Neural cell (in vitro differentiated cells): ENCODE results near the gene TENM3. TPM values are rescaled to one million over a fixed set of nuclear protein-coding genes. Genes with fewer than 3 reads are reported as not detected.

Experiments
- H2AFZ ChIP-seq: fragments of 200-600, 300-800 bp; sonication (generic), shearing (Covaris generic); 2 replicates; pipeline ENCODE4 v1.6.0; 2014; ENCODE audit warnings: low read depth, mild to moderate bottlenecking, antibody characterized with exemption, low read length, moderate library complexity
- H3F3A ChIP-seq: fragments of 200-600 bp; shearing (Covaris generic); 2 replicates; pipeline ENCODE4 v1.6.1; 2016; ENCODE audit warnings: mild to moderate bottlenecking, moderate library complexity, mixed read lengths, antibody characterized with exemption, low read length; ENCODE audit not compliant: insufficient read depth, poor library complexity, severe bottlenecking
- H3K27ac ChIP-seq: fragments of 200-600, 300-800 bp; sonication (generic), shearing (Covaris generic); 2 replicates; pipeline ENCODE4 v1.5.1; 2014; ENCODE audit warnings: mild to moderate bottlenecking, low read length, moderate library complexity
- H3K27me3 ChIP-seq: fragments of 300-800, 200-600 bp; sonication (generic), shearing (Covaris generic); 2 replicates; pipeline ENCODE4 v1.6.0; 2014; ENCODE audit warnings: mild to moderate bottlenecking, low read depth, low read length, moderate library complexity; ENCODE audit not compliant: insufficient read depth
- H3K36me3 ChIP-seq: fragments of 300-800, 200-600 bp; sonication (generic), shearing (Covaris generic); 2 replicates; pipeline ENCODE4 v1.5.1; 2014; ENCODE audit warnings: mild to moderate bottlenecking, antibody characterized with exemption, low read length, moderate library complexity; ENCODE audit not compliant: insufficient read depth
- H3K4me2 ChIP-seq: fragments of 300-800, 200-600 bp; sonication (generic), shearing (Covaris generic); 2 replicates; pipeline ENCODE4 v1.6.0; 2014; ENCODE audit warnings: mild to moderate bottlenecking, low read length
- H3K4me3 ChIP-seq: fragments of 300-800, 200-600 bp; sonication (generic), shearing (Covaris generic); 2 replicates; pipeline ENCODE4 v1.5.1; 2014; ENCODE audit warnings: mild to moderate bottlenecking, low read length, moderate library complexity
- H3K79me2 ChIP-seq: fragments of 200-600 bp; shearing (Covaris generic); replicated peaks from 2 replicates; pipeline ENCODE4 v1.6.0; 2014; ENCODE audit warnings: mild to moderate bottlenecking, low read length, moderate library complexity; ENCODE audit not compliant: insufficient read depth
- H3K9ac ChIP-seq: fragments of 300-800, 200-600 bp; sonication (generic), shearing (Covaris generic); 2 replicates; pipeline ENCODE4 v1.6.1; 2016; ENCODE audit warnings: mild to moderate bottlenecking, low read length, mixed read lengths
- H3K9me2 ChIP-seq: fragments of 200-600 bp; shearing (Covaris generic); 2 replicates; pipeline ENCODE4 v1.6.1; 2016; ENCODE audit warnings: mild to moderate bottlenecking, low read length, mixed read lengths; ENCODE audit not compliant: insufficient read depth
- H3K9me3 ChIP-seq: fragments of 200-600, 300-800 bp; sonication (generic), shearing (Covaris generic); 2 replicates; pipeline ENCODE4 v1.6.1; 2016; ENCODE audit warnings: mild to moderate bottlenecking, mixed run types, low read length, moderate library complexity, mixed read lengths
- H4K20me1 ChIP-seq: fragments of 200-600 bp; shearing (Covaris generic); 2 replicates; pipeline ENCODE4 v1.6.1; 2016; ENCODE audit warnings: mild to moderate bottlenecking, mixed run types; ENCODE audit not compliant: insufficient read depth
- EP300 ChIP-seq: fragments of 450-650 bp; conservative IDR thresholded peaks from 2 replicates; pipeline ENCODE4 v1.6.1; 2014; ENCODE audit warnings: antibody characterized with exemption, mild to moderate bottlenecking, moderate library complexity; ENCODE audit not compliant: poor library complexity, severe bottlenecking
- EZH2 ChIP-seq: fragments of 200-600, 300-800 bp; shearing (Covaris generic), sonication (generic); IDR thresholded peaks from 2 replicates; pipeline ENCODE4 v1.6.1; 2014; ENCODE audit warnings: antibody characterized with exemption, low read length, borderline replicate concordance, mild to moderate bottlenecking; ENCODE audit not compliant: insufficient read depth, poor library complexity, severe bottlenecking
- MXI1 ChIP-seq: fragments of 450-650 bp; conservative IDR thresholded peaks from 2 replicates; pipeline ENCODE4 v1.6.1; 2014; ENCODE audit warnings: antibody characterized with exemption, mild to moderate bottlenecking; ENCODE audit not compliant: poor library complexity, severe bottlenecking
- POLR2AphosphoS5 ChIP-seq: IDR thresholded peaks from 2 replicates; pipeline ENCODE4 v1.6.1; 2012
- RAD21 ChIP-seq: fragments of 450-650 bp; conservative IDR thresholded peaks from 2 replicates; pipeline ENCODE4 v1.6.1; 2014; ENCODE audit warnings: antibody characterized with exemption, mild to moderate bottlenecking, moderate library complexity
- SMC3 ChIP-seq: fragments of 450-650 bp; conservative IDR thresholded peaks from 2 replicates; pipeline ENCODE4 v1.6.1; 2014; ENCODE audit warnings: antibody characterized with exemption, mild to moderate bottlenecking, moderate library complexity; ENCODE audit not compliant: poor library complexity
- TAF1 ChIP-seq: IDR thresholded peaks from 2 replicates; pipeline ENCODE4 v1.6.1; 2012; ENCODE audit warnings: low read depth
- polyA plus RNA-seq: library from polyadenylated mRNA; depleted of rRNA; stranded (reverse); fragments of >200 nt; gene quantifications from 2 replicates; pipeline ENCODE4 v1.2.3, GENCODE V29; 2014
- TF ChIP-seq, protein P1 (sequence below): fragments of 450-650 bp; IDR thresholded peaks from 2 replicates; pipeline ENCODE4 v1.5.1; 2014; ENCODE audit warnings: antibody characterized with exemption, mild to moderate bottlenecking, moderate library complexity; ENCODE audit not compliant: poor library complexity, severe bottlenecking
- TF ChIP-seq, protein P2 (sequence below): IDR thresholded peaks from 2 replicates; pipeline ENCODE4 v1.6.1; 2012; ENCODE audit warnings: borderline replicate concordance

Gene TENM3
- polyA plus RNA-seq, 1 donor from 2014 or later = 7.3 TPM

DNA sequence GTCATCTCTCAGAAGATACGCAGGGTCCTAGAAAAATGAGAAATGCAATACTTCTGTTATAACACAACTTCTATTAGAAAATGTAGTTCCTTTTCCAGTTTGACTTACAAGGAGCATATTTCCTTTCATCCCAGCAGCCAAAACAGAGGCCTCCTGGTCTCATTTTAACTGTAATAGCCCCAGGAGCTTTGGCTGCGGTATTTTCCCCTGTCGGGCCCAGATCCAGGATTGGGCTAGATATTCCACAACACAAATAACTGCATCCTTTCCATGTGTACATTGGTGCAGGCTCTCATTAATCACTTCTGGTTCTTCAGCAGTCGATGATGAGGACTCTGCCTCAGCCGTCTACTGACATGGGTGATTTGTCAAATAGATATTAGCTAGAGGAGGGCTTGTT lies 166.1 kb downstream of the TENM3 start:
- H3K9me2 ChIP-seq = no peaks in the 10 kb centered on the region
- H3K79me2 ChIP-seq = no peaks in the 10 kb centered on the region
- H3K27ac ChIP-seq = no peak overlapping the region
- no peak overlapping the region for H2AFZ ChIP-seq
- no peaks in the 10 kb centered on the region for H3K27me3 ChIP-seq
- no peaks in the 10 kb centered on the region for H3K9me3 ChIP-seq
- no peaks in the 10 kb centered on the region for H4K20me1 ChIP-seq
- H3K4me3 ChIP-seq = no peak overlapping the region
- no peaks in the 10 kb centered on the region for H3F3A ChIP-seq
- no peak overlapping the region for H3K9ac ChIP-seq
- no peaks in the 10 kb centered on the region for H3K36me3 ChIP-seq
- TF ChIP-seq MXI1 = no peak
- TF ChIP-seq RAD21 = no peak
- TF ChIP-seq TAF1 = no peak
- no peak for TF ChIP-seq POLR2AphosphoS5
- TF ChIP-seq EP300 = no peak
- H3K4me2 ChIP-seq = no peak overlapping the region

DNA sequence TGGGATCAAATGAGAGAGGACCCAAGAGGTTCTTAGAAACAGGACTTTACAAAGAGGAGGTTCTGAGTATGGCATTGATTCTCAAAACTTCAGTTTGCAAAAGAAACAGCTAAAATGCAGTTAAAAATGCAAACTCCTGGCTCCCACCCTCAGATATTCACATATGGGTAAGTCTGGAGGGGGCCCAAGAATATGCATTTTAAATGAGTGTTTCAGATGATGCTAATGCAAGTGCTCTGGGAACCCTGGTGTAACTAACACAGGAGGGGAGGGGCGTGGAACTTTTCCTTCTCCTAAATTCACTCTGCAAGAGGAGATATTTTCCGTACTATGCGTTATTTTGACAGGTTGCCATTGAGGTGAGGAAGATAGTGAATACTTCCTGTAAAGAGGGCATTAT lies 168.2 kb downstream of the TENM3 start:
- no peak overlapping the region for H3K4me2 ChIP-seq
- H3K36me3 ChIP-seq = no peaks in the 10 kb centered on the region
- H4K20me1 ChIP-seq = no peaks in the 10 kb centered on the region
- H2AFZ ChIP-seq = no peak overlapping the region
- no peaks in the 10 kb centered on the region for H3K27me3 ChIP-seq
- no peak overlapping the region for H3K9ac ChIP-seq
- no peak overlapping the region for H3K27ac ChIP-seq
- H3K9me2 ChIP-seq = no peaks in the 10 kb centered on the region
- no peaks in the 10 kb centered on the region for H3K9me3 ChIP-seq
- no peak overlapping the region for H3K4me3 ChIP-seq
- no peaks in the 10 kb centered on the region for H3K79me2 ChIP-seq
- H3F3A ChIP-seq = no peaks in the 10 kb centered on the region
- TF ChIP-seq RAD21 = no peak
- TF ChIP-seq SMC3 = no peak
- no peak for TF ChIP-seq POLR2AphosphoS5
- no peak for TF ChIP-seq TAF1
- no peak for TF ChIP-seq EZH2
- TF ChIP-seq, protein P1, sequence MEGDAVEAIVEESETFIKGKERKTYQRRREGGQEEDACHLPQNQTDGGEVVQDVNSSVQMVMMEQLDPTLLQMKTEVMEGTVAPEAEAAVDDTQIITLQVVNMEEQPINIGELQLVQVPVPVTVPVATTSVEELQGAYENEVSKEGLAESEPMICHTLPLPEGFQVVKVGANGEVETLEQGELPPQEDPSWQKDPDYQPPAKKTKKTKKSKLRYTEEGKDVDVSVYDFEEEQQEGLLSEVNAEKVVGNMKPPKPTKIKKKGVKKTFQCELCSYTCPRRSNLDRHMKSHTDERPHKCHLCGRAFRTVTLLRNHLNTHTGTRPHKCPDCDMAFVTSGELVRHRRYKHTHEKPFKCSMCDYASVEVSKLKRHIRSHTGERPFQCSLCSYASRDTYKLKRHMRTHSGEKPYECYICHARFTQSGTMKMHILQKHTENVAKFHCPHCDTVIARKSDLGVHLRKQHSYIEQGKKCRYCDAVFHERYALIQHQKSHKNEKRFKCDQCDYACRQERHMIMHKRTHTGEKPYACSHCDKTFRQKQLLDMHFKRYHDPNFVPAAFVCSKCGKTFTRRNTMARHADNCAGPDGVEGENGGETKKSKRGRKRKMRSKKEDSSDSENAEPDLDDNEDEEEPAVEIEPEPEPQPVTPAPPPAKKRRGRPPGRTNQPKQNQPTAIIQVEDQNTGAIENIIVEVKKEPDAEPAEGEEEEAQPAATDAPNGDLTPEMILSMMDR = no peak
- TF ChIP-seq EP300 = no peak
- no peak for TF ChIP-seq MXI1
- TF ChIP-seq, protein P2, sequence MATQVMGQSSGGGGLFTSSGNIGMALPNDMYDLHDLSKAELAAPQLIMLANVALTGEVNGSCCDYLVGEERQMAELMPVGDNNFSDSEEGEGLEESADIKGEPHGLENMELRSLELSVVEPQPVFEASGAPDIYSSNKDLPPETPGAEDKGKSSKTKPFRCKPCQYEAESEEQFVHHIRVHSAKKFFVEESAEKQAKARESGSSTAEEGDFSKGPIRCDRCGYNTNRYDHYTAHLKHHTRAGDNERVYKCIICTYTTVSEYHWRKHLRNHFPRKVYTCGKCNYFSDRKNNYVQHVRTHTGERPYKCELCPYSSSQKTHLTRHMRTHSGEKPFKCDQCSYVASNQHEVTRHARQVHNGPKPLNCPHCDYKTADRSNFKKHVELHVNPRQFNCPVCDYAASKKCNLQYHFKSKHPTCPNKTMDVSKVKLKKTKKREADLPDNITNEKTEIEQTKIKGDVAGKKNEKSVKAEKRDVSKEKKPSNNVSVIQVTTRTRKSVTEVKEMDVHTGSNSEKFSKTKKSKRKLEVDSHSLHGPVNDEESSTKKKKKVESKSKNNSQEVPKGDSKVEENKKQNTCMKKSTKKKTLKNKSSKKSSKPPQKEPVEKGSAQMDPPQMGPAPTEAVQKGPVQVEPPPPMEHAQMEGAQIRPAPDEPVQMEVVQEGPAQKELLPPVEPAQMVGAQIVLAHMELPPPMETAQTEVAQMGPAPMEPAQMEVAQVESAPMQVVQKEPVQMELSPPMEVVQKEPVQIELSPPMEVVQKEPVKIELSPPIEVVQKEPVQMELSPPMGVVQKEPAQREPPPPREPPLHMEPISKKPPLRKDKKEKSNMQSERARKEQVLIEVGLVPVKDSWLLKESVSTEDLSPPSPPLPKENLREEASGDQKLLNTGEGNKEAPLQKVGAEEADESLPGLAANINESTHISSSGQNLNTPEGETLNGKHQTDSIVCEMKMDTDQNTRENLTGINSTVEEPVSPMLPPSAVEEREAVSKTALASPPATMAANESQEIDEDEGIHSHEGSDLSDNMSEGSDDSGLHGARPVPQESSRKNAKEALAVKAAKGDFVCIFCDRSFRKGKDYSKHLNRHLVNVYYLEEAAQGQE = no peak

DNA sequence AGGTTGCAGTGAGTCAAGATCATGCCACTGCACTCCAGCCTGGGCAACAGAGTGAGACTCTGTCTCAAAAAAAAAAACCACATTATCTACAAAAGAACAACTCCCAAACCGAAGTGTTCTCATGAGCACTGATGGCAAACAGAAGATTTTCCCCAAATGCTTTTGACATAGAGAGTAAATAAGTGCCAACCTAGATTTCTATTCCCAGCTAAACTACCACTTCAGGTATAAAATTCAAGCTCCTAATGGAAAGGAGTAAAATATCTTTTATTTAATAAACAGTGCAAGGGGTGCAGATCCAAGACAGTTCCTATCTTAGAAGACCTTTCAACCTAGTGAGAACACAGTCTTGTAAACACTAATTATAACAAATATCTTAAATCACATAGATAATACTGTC lies 170.3 kb downstream of the TENM3 start:
- H3K79me2 ChIP-seq = no peaks in the 10 kb centered on the region
- no peak overlapping the region for H3K4me3 ChIP-seq
- H3K9me3 ChIP-seq = no peaks in the 10 kb centered on the region
- TF ChIP-seq RAD21 = no peak
- TF ChIP-seq EP300 = no peak
- no peak for TF ChIP-seq SMC3
- TF ChIP-seq MXI1 = no peak
- TF ChIP-seq POLR2AphosphoS5 = no peak
- TF ChIP-seq, protein P2 = no peak
- no peak for TF ChIP-seq TAF1
- TF ChIP-seq, protein P1 = no peak
- no peak for TF ChIP-seq EZH2
- no peaks in the 10 kb centered on the region for H3K27me3 ChIP-seq
- no peaks in the 10 kb centered on the region for H3F3A ChIP-seq
- H3K9ac ChIP-seq = no peak overlapping the region
- no peaks in the 10 kb centered on the region for H3K9me2 ChIP-seq
- no peak overlapping the region for H3K27ac ChIP-seq
- no peak overlapping the region for H2AFZ ChIP-seq
- H4K20me1 ChIP-seq = no peaks in the 10 kb centered on the region
- no peak overlapping the region for H3K4me2 ChIP-seq
- no peaks in the 10 kb centered on the region for H3K36me3 ChIP-seq
